NT2/D1 (cell line): ENCODE measurements around the gene CDC25C.

Experiments
- DNase-seq: peaks from one replicate; pipeline ENCODE4 v3.0.0-alpha.2; 2011; ENCODE audit warnings: low read depth, low spot score
- H3K27me3 ChIP-seq: 2 replicates; pipeline ENCODE4 v1.6.0; 2011; ENCODE audit warnings: mild to moderate bottlenecking; ENCODE audit not compliant: insufficient read length, insufficient read depth
- H3K36me3 ChIP-seq: 2 replicates; pipeline ENCODE4 v1.6.1; 2011; ENCODE audit warnings: mild to moderate bottlenecking, low read length, mixed read lengths; ENCODE audit not compliant: insufficient read depth, insufficient read length
- H3K4me1 ChIP-seq: 2 replicates; pipeline ENCODE4 v1.5.1; 2011; ENCODE audit not compliant: insufficient read depth, insufficient read length
- H3K4me3 ChIP-seq: 2 replicates; pipeline ENCODE4 v1.5.1; 2011; ENCODE audit warnings: low read depth; ENCODE audit not compliant: insufficient read length
- H3K9ac ChIP-seq: 2 replicates; pipeline ENCODE4 v1.6.0; 2011; ENCODE audit warnings: low read depth; ENCODE audit not compliant: insufficient read length
- H3K9me3 ChIP-seq: 2 replicates; pipeline ENCODE4 v1.5.1; 2011; ENCODE audit warnings: mild to moderate bottlenecking, low read length; ENCODE audit not compliant: insufficient read depth
- SUZ12 ChIP-seq: IDR thresholded peaks from 2 replicates; pipeline ENCODE4 v1.6.1; 2011; ENCODE audit not compliant: insufficient read length, insufficient read depth; ENCODE audit errors: extremely low read depth
- YY1 ChIP-seq: IDR thresholded peaks from 2 replicates; pipeline ENCODE4 v1.6.1; 2011; ENCODE audit not compliant: insufficient read length, insufficient read depth
- ZNF274 ChIP-seq: IDR thresholded peaks from 2 replicates; pipeline ENCODE4 v1.6.1; 2011; ENCODE audit warnings: mild to moderate bottlenecking, low read depth, low read length

The CDC25C gene

DNA sequence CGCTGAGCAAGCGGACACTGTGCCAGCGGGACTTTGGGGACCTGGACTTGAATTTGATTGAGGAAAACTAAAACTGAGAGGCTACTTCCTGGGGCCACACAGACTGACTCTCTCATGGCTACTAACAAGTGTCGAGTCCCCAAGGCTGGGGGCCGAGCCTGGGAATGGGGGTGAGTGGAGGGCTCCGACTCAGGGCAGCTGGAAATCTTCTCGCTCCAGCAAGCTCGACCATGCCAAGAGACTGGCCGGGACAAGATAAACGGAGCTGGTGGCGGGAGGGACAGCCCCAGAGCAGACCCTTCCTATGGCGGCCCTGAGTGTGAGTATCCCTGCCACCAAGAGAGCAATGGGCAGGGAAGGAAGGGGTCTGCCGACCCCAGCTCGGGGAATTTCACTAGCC is 15.3 kb upstream of the CDC25C start:
- H3K27me3 ChIP-seq, result no peaks in the 10 kb centered on the region
- H3K4me1 ChIP-seq, result no peaks in the 10 kb centered on the region
- no peak for TF ChIP-seq YY1
- no peak for TF ChIP-seq ZNF274
- TF ChIP-seq SUZ12, result no peak
- no peak overlapping the region for H3K9ac ChIP-seq
- peaks cover 86% of the 10 kb centered on the region for H3K36me3 ChIP-seq
- H3K4me3 ChIP-seq, result no peak overlapping the region
- H3K9me3 ChIP-seq, result peaks cover 13% of the 10 kb centered on the region; the same call in 1 of the 2 replicates
- DNase-seq, result no peak

DNA sequence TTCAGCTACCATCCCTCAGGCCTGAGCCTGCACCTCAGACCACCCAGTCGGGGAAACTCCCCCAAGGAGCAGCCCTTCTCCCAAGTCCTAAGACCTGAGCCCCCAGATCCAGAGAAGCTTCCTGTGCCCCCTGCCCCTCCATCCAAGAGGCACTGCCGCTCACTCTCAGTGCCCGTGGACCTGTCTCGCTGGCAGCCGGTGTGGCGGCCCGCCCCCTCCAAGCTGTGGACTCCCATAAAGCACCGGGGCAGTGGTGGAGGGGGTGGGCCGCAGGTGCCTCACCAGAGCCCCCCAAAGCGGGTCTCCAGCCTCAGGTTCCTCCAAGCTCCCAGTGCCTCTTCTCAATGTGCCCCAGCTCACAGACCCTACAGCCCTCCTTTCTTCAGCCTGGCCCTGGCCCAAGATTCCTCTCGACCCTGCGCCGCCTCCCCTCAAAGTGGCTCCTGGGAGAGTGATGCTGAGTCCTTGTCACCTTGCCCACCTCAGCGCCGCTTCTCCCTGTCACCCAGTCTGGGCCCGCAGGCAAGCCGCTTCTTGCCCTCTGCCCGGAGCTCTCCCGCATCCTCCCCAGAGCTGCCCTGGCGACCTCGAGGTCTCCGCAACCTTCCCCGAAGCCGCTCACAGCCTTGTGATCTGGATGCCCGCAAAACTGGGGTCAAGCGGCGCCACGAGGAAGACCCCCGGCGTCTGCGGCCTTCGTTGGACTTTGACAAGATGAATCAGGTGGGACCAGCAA is 13.5 kb upstream of the CDC25C start:
- Histone ChIP-seq H3K4me3 (no peak overlapping the region), H3K9ac (no peak overlapping the region), H3K27me3 (no peaks in the 10 kb centered on the region), H3K36me3 (peaks cover 89% of the 10 kb centered on the region), H3K9me3 (no peaks in the 10 kb centered on the region; the same call in 1 of the 2 replicates), H3K4me1 (no peaks in the 10 kb centered on the region)
- DNase-seq, result no peak
- TF ChIP-seq YY1, result no peak
- no peak for TF ChIP-seq ZNF274
- no peak for TF ChIP-seq SUZ12

DNA sequence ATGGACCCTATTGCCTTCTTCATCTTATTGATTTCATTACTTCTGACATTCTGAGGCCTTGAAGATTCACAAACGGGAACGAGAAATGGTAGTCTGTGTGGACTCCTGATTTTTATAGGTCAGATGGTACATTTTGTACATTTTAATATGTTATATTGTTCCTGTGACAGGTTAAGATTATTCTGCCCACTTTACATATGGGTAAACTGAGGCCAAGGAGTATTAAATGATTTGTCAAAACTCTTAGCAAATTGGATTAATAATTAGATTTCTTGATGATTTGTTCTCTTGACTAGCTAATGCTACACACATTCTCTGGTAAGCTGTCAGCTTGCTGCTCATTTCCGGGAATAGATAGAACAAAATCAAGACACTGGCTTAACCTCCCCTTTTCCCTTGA is 8.4 kb upstream of the CDC25C start:
- no peak for TF ChIP-seq YY1
- TF ChIP-seq ZNF274, result no peak
- TF ChIP-seq SUZ12, result no peak
- Histone ChIP-seq H3K9ac (peak overlapping the region; percentile 44), H3K4me1 (no peaks in the 10 kb centered on the region), H3K27me3 (no peaks in the 10 kb centered on the region), H3K9me3 (no peaks in the 10 kb centered on the region), H3K36me3 (peaks cover 46% of the 10 kb centered on the region), H3K4me3 (no peak overlapping the region)
- no peak for DNase-seq

DNA sequence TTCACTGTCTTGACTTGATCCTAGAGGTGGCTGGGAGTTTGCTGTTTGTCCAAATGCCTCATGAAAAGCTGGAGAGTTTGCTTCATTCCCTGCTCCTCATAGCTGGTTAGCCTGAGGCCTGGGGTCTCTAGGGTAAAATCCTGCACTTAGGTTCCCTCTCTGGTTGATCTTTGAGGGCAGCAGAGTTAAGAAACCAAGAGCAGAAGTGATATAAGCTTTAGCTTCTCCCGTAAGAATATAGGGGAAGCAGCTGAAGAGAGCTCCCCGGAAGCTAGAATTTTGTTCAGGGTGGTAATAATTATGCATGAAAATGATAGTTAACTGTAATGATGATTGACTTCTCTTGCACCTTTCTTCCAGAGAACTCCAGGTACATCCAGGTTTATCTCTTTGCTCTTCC is 7.9 kb upstream of the CDC25C start:
- Histone ChIP-seq H3K36me3 (peaks cover 40% of the 10 kb centered on the region), H3K4me1 (no peaks in the 10 kb centered on the region), H3K27me3 (no peaks in the 10 kb centered on the region), H3K9ac (peak overlapping the region; percentile 79), H3K9me3 (no peaks in the 10 kb centered on the region), H3K4me3 (peak overlapping the region; percentile 61)
- TF ChIP-seq SUZ12, result no peak
- no peak for TF ChIP-seq YY1
- no peak for TF ChIP-seq ZNF274
- no peak for DNase-seq

DNA sequence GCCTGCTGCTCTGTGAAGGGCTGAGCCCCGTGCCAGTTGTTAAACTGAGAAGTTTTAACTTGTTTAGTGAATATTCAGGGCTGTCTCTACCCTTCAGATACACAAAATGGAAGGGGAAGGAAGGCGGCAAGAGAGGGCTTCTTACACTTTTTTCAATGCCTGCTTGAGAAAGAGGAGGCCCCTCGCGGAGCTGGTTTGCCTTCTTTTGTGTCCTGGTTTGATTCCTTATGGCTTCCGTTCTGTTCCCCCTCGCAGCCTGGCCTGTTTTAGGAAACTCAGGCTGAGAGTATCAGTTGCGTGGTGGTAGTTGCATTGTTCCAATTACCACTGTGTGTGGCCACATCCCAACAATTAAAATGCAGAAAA is 7.5 kb upstream of the CDC25C start:
- no peaks in the 10 kb centered on the region for H3K9me3 ChIP-seq
- H3K9ac ChIP-seq, result peak overlapping the region; percentile 79
- peak overlapping the region; percentile 61 for H3K4me3 ChIP-seq
- H3K27me3 ChIP-seq, result no peaks in the 10 kb centered on the region
- DNase-seq, result no peak
- peaks cover 36% of the 10 kb centered on the region for H3K36me3 ChIP-seq
- no peak for TF ChIP-seq ZNF274
- TF ChIP-seq SUZ12, result no peak
- H3K4me1 ChIP-seq, result no peaks in the 10 kb centered on the region

DNA sequence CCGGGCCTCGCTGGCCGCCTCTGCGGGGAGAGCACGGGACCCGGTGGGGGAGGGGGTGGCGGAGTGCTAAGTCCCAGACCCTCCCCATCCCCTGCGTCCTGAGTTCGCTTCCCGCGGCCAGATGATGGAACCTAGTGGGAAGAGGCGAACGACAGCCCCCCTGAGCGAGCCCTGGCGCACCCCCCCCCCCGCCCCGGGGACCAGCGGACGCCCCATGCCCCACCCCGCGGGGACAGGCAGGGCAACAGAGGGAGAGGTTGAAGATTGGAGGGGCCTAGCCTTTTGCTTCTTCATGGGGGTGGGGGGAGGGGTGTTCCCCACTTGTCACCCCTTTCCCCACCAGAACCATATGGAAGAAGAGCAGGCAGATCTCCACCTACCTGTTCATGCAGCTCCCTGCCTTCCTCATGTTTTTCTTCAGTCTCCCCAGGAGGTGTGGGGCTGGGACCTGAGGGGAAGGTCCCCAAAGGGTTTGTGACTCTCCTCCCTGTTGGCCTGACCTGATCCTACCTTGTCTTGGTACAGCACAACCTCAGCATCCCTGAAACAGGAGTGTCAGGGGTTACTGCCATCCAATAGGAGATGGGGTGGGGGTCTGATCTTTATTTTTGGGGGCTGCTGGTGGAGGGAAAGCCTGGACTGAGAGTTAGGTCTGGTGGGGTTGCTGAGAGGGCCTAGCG is 6.9 kb upstream of the CDC25C start:
- Histone ChIP-seq H3K4me1 (no peaks in the 10 kb centered on the region), H3K27me3 (no peaks in the 10 kb centered on the region), H3K36me3 (peaks cover 31% of the 10 kb centered on the region), H3K9me3 (no peaks in the 10 kb centered on the region), H3K9ac (peak overlapping the region; percentile 79), H3K4me3 (peak overlapping the region; percentile 61)
- no peak for TF ChIP-seq ZNF274
- TF ChIP-seq YY1, result no peak
- no peak for TF ChIP-seq SUZ12
- DNase-seq, result no peak

DNA sequence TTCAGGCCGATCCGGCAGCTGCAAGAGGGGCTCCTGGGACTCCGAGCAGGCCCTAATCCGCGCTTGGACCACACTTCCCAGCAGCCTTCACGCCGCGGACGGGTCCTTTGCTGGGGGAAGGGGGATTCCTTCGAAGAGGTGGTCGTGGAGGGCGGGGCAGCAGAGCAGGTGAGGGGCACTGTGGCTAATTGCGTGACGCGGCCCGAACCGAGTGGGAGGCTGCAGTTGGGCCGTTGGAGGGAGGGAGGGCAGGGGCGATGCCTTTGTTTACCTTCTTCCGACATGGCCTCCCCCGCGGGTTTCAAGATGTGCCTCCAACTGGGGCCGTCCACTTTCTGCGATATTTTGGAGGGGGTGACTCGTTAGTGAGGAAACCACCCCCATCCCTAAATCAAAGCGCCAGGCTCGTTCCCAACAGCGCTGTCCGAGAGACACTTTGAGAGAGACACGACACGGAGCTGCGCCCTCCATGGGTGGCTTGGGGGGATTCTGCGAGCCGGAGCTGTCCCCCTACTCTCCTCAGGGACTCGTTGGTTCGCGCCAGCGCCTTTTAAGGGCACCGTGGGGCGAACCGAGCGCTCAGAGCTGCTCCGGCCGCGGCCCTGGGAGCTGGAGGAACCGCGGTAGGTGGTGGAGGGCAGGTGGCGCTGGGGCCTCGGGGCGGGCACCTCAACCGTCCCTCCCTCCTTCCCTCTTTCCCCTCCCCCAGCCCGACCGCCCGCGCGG is 6.2 kb upstream of the CDC25C start, which contains the start of gene FAM53C:
TSS of gene FAM53C (plus strand) at position 582 of the 726 bp plus-strand sequence. CDS start 3,070 bp downstream, outside the sequence.
- peak; percentile 80 for DNase-seq
- H3K9me3 ChIP-seq, result no peaks in the 10 kb centered on the region
- H3K4me1 ChIP-seq, result no peaks in the 10 kb centered on the region
- H3K27me3 ChIP-seq, result no peaks in the 10 kb centered on the region
- H3K9ac ChIP-seq, result peak within 1 kb of the TSS; percentile 79
- no peak for TF ChIP-seq SUZ12
- TF ChIP-seq YY1, result no peak
- no peak for TF ChIP-seq ZNF274
- peak within 1 kb of the TSS; percentile 61 for H3K4me3 ChIP-seq
- peaks cover 26% of the 10 kb centered on the region for H3K36me3 ChIP-seq
